Measurements from ENCODE around the gene PGR.

Gene PGR

GRCh38 chr11:101133190-101133589 lies 3.6 kb upstream of the PGR start:
- TF ChIP-seq CTCF (IDR thresholded peaks at IDR 0.05; ENCODE audit: insufficient read depth, low read depth, low read length, missing control alignments): no peak
- DNase-seq (ENCODE audit: low read depth): no peak
- no peak overlapping the region for H3K4me3 ChIP-seq (ENCODE audit: low read depth, low read length)

DNA sequence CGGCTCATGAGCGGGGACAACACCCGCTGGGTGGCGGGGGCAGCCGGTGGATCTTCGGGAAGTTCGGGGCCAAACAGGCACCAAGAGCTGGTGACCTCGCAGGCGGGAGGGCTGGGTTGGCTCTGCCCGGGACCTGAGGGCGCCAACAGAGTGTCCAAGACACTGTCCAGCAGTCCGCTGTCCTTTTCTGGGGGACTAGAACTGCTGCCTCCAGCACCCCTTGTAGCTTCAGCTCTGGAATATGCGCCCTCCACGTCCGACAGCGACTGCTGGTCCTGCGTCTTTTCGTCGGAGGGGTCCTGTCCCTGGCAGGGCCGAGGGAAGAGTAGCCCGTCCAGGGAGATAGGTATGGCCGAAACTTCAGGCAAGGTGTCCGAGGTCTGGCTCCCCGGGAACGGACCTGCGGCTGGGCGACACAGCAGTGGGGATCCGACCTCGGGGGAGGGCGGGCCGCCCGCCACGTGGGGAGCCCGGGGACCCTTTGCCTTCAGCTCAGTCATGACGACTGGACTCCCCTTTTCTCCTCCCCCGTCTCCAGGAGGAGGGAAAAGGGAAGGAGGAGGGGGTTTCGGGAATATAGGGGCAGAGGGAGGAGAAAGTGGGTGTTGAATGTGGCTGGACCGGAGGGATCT lies 926 bp downstream of the PGR start:
- H3K4me3 ChIP-seq (ENCODE audit: low read depth, low read length): no peak overlapping the region
- no peak for TF ChIP-seq CTCF (IDR thresholded peaks at IDR 0.05; ENCODE audit: insufficient read depth, low read depth, low read length, missing control alignments)

GRCh38 chr11:101127699-101128570 lies 1.7 kb downstream of the PGR start:
- H3K4me3 ChIP-seq (ENCODE audit: low read depth, low read length): no peak overlapping the region
- no peak for DNase-seq (ENCODE audit: low read depth)
- no peak for TF ChIP-seq CTCF (IDR thresholded peaks at IDR 0.05; ENCODE audit: insufficient read depth, low read depth, low read length, missing control alignments)

More for the DNA sequence above, 926 bp downstream of the PGR start:
- DNase-seq (ENCODE audit: low read depth): no peak

DNA sequence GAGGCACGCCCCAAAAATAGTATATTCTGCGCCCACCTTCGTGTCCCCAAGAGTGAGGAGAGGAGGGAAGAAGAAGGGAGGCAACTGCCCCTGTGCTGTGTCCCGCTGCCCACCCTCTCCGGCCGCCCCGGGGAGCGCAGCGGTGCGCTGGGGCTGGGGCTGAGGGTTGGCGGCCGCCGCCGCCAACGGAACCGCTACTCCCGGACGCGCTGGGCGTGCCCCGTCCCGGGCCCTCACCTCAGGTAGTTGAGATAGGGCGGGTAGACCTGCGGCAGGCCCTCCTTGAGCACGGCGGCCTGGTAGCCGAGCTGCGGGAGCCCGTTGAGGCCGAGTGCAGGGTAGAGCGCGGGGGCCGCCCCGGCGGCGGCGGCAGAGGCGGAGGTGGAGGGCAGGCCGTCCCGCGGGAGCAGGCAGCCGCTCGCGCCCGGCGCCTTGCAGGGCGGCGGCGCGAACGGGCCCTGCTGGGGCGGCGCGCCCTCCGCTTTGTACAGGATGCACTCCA lies 2.4 kb downstream of the PGR start:
- no peak for TF ChIP-seq CTCF (IDR thresholded peaks at IDR 0.05; ENCODE audit: insufficient read depth, low read depth, low read length, missing control alignments)
- H3K4me3 ChIP-seq (ENCODE audit: low read depth, low read length): no peak overlapping the region
- no peak for DNase-seq (ENCODE audit: low read depth)

- no peak for TF ChIP-seq CTCF (IDR thresholded peaks at IDR 0.05; ENCODE audit: insufficient read depth, low read depth, low read length, missing control alignments)
- DNase-seq (ENCODE audit: low read depth): no peak
- no peak overlapping the region for H3K4me3 ChIP-seq (ENCODE audit: low read depth, low read length)
These were observed 2.9 kb downstream of the PGR start for GRCh38 chr11:101126551-101127196.

DNA sequence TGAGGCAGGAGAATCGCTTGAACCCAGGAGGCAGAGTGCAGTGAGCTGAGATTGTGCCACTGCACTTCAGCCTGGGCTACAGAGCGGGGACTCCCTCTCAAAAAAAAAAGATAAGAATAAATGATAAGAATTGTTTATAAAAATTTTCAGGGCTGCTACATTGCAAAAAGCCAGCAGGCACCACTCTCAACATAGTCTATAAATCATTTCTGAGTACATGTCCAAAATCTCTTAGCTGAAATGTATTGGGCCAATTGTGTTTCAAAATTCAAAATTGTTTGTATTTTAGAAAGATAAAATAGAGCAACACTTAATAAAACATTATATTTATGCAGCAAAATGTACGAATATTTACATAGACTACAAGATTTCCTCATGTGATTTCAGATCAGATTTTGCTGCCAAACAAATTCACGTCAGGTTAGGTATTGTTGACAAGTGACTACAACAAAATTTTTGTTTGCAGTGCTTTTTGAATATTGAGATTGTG lies 13.9 kb downstream of the PGR start:
- no peak for TF ChIP-seq CTCF (IDR thresholded peaks at IDR 0.05; ENCODE audit: insufficient read depth, low read depth, low read length, missing control alignments)
- no peak for DNase-seq (ENCODE audit: low read depth)

More for the DNA sequence above, 13.9 kb downstream of the PGR start:
- H3K4me3 ChIP-seq (ENCODE audit: low read depth, low read length): no peak overlapping the region

Measured in GM12865 (cell line).